ENCODE data around the gene SPINDOC. TPM values are rescaled to one million over a fixed set of nuclear protein-coding genes. Genes with fewer than 3 reads are reported as not detected.

The SPINDOC gene
- total RNA-seq, 1 experiment from 2014 or later = 50.9 TPM

DNA sequence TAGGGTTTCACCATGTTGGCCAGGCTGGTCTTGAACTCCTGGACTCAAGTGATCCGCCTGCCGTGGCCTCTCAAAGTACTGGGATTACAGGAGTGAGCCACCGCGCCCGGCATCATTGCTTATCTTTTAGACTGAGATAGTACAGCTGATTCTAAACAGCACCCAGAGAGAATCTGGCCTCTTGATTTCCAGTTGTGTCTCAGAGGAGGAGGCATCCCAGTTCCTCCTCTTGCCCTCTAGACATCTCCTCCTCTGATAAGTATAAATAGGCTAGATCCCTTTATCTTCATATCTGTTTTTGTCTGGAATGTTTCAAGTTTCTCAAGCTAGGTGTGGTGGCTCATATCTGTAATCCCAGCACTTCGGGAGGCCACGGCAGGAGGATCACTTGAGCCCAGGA, 32.7 kb downstream of the SPINDOC start:
- Histone ChIP-seq H3K79me2 (ENCODE audit: insufficient read depth, low read length) (peaks cover 90% of the 10 kb centered on the region), H3K9me2 (ENCODE audit: insufficient read depth) (no peaks in the 10 kb centered on the region), H4K20me1 (ENCODE audit: insufficient read depth) (peaks cover 12% of the 10 kb centered on the region; the same call in 1 of the 2 replicates), H3K4me1 (ENCODE audit: control insufficient read depth in 1 of 2, insufficient read depth in 2 of 2, low read length in 2 of 2) (peaks cover 34 to 47% of the 10 kb centered on the region in 2 experiments), H3K9me3 (ENCODE audit: control insufficient read depth in 1 of 2, insufficient read depth in 1 of 2, low read depth in 1 of 2, low read length in 2 of 2) (no peaks in the 10 kb centered on the region), H3K27me3 (ENCODE audit: insufficient read depth, low read length) (no peaks in the 10 kb centered on the region), H3K4me3 (replicated peaks in 1 of 2; ENCODE audit: low read depth in 1 of 2, low read length in 2 of 2) (no peak overlapping the region), H3K27ac (ENCODE audit: low read depth, low read length) (no peak overlapping the region), H3K36me3 (ENCODE audit: control insufficient read depth in 1 of 2, insufficient read depth in 2 of 2, low read length in 2 of 2) (peaks cover 0 to 2% of the 10 kb centered on the region in 2 experiments; a peak in 2 of 4 replicates), H3K4me2 (ENCODE audit: low read length) (no peak overlapping the region), H2AFZ (ENCODE audit: low read depth, low read length, poor library complexity, severe bottlenecking) (no peak overlapping the region), H3K9ac (ENCODE audit: low read length) (no peak overlapping the region)
- ATAC-seq = no peak
- intact Hi-C loops (cut with micrococcal nuclease) = no loop called here
- ChIA-PET CTCF (no interaction called here), POLR2A (no interaction called here), RAD21 (ENCODE audit: low non-redundant PET in 1 of 2, low total read pairs in 2 of 2, uncharacterized antibody in 2 of 2, unreplicated experiment in 2 of 2) (no interaction called here)
- no TSS peak for BruUV-seq (replicated peaks)
- DNase-seq (ENCODE audit: low read depth, low spot score) = no peak
- TF ChIP-seq ZNF274 (IDR thresholded peaks at IDR 0.05; ENCODE audit: low read depth, low read length) = no peak
- no peak for TF ChIP-seq POLR2A (IDR thresholded peaks at IDR 0.05; ENCODE audit: borderline replicate concordance, extremely low read depth, insufficient read depth, insufficient read length)
- no peak for TF ChIP-seq REST (IDR thresholded peaks at IDR 0.05; ENCODE audit: low read depth)
- no peak for TF ChIP-seq EZH2phosphoT487 (IDR thresholded peaks at IDR 0.05; ENCODE audit: borderline replicate concordance)
- no peak for TF ChIP-seq CBX3 (IDR thresholded peaks at IDR 0.05; ENCODE audit: low read depth)
- TF ChIP-seq SIN3A (IDR thresholded peaks at IDR 0.05; ENCODE audit: low read depth) = no peak
- TF ChIP-seq ZFX (IDR thresholded peaks at IDR 0.05) = no peak
- TF ChIP-seq MAX (IDR thresholded peaks at IDR 0.05) = no peak
- TF ChIP-seq YY1 (IDR thresholded peaks at IDR 0.05; ENCODE audit: extremely low read depth, insufficient replicate concordance, low read depth, low read length) = no peak
- no peak for TF ChIP-seq TCF7L2 (IDR thresholded peaks at IDR 0.05; ENCODE audit: borderline replicate concordance, extremely low read depth, insufficient read depth, insufficient read length)
- TF ChIP-seq RAD21 (IDR thresholded peaks at IDR 0.05; ENCODE audit: low read depth) = no peak
- TF ChIP-seq FOSL1 (IDR thresholded peaks at IDR 0.05; ENCODE audit: low read depth) = no peak
- TF ChIP-seq SP1 (IDR thresholded peaks at IDR 0.05; ENCODE audit: low read depth) = no peak
- no peak for TF ChIP-seq EZH2 (IDR thresholded peaks at IDR 0.05)
